Measurements from ENCODE around the gene LARP1.

DNA sequence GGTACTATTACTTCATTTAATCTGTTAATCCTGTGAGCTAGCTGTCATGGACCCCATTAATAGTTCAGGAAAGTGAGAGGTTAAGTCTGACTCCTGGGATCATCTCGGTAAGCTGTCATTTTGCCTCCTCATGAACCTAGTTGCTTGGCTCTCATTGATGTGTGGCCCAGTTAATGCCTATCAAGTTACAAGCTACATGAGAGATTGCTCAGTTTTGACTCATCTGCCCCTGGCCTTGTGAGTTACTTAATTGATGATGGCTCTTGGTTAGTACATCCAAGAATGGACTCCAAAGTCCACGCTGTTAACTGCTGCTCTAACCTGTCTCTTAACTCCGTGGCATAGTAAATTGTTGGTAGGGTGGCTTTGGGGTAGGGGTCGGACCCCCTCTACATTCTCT lies 23.9 kb downstream of the LARP1 start:
- TF ChIP-seq, protein P1, sequence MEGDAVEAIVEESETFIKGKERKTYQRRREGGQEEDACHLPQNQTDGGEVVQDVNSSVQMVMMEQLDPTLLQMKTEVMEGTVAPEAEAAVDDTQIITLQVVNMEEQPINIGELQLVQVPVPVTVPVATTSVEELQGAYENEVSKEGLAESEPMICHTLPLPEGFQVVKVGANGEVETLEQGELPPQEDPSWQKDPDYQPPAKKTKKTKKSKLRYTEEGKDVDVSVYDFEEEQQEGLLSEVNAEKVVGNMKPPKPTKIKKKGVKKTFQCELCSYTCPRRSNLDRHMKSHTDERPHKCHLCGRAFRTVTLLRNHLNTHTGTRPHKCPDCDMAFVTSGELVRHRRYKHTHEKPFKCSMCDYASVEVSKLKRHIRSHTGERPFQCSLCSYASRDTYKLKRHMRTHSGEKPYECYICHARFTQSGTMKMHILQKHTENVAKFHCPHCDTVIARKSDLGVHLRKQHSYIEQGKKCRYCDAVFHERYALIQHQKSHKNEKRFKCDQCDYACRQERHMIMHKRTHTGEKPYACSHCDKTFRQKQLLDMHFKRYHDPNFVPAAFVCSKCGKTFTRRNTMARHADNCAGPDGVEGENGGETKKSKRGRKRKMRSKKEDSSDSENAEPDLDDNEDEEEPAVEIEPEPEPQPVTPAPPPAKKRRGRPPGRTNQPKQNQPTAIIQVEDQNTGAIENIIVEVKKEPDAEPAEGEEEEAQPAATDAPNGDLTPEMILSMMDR (IDR thresholded peaks at IDR 0.05 in 2 of 3, conservative IDR thresholded peaks at IDR 0.05 in 1 of 3; ENCODE audit: control insufficient read depth in 2 of 3, extremely low read depth in 1 of 3, insufficient read depth in 1 of 3, low read depth in 3 of 3, low read length in 3 of 3), result no peak
- TF ChIP-seq, protein P2, sequence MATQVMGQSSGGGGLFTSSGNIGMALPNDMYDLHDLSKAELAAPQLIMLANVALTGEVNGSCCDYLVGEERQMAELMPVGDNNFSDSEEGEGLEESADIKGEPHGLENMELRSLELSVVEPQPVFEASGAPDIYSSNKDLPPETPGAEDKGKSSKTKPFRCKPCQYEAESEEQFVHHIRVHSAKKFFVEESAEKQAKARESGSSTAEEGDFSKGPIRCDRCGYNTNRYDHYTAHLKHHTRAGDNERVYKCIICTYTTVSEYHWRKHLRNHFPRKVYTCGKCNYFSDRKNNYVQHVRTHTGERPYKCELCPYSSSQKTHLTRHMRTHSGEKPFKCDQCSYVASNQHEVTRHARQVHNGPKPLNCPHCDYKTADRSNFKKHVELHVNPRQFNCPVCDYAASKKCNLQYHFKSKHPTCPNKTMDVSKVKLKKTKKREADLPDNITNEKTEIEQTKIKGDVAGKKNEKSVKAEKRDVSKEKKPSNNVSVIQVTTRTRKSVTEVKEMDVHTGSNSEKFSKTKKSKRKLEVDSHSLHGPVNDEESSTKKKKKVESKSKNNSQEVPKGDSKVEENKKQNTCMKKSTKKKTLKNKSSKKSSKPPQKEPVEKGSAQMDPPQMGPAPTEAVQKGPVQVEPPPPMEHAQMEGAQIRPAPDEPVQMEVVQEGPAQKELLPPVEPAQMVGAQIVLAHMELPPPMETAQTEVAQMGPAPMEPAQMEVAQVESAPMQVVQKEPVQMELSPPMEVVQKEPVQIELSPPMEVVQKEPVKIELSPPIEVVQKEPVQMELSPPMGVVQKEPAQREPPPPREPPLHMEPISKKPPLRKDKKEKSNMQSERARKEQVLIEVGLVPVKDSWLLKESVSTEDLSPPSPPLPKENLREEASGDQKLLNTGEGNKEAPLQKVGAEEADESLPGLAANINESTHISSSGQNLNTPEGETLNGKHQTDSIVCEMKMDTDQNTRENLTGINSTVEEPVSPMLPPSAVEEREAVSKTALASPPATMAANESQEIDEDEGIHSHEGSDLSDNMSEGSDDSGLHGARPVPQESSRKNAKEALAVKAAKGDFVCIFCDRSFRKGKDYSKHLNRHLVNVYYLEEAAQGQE (IDR thresholded peaks at IDR 0.05; ENCODE audit: low read depth, low read length), result no peak
- TF ChIP-seq HDAC2 (IDR thresholded peaks at IDR 0.05), result no peak
- no peak for TF ChIP-seq SMC3 (IDR thresholded peaks at IDR 0.05; ENCODE audit: borderline replicate concordance, low read length)
- TF ChIP-seq SRF (IDR thresholded peaks at IDR 0.05; ENCODE audit: low read depth in 2 of 2, low read length in 2 of 2), result no peak
- TF ChIP-seq CBX5 (IDR thresholded peaks at IDR 0.05; ENCODE audit: low read depth), result no peak
- no peak for TF ChIP-seq ZNF207 (IDR thresholded peaks at IDR 0.05; ENCODE audit: borderline replicate concordance)
- TF ChIP-seq ASH2L (IDR thresholded peaks at IDR 0.05; ENCODE audit: borderline replicate concordance, low read depth), result no peak
- TF ChIP-seq CEBPB (IDR thresholded peaks at IDR 0.05; ENCODE audit: borderline replicate concordance in 1 of 2, low read depth in 2 of 2, low read length in 2 of 2), result no peak
- no peak for TF ChIP-seq POLR2AphosphoS5 (IDR thresholded peaks at IDR 0.05; ENCODE audit: low read length)

Data from GM12878 (cell line).